H9 (cell line): ENCODE data around the gene SEMA5A. TPM values are rescaled to one million over a fixed set of nuclear protein-coding genes. Genes with fewer than 3 reads are reported as not detected.

Source experiments
- DNase-seq: peaks from one replicate; pipeline ENCODE4 v3.0.0-alpha.2; 2017
- H2AFZ ChIP-seq: one replicate; pipeline ENCODE4 v1.6.1; 2013; ENCODE audit warnings: mild to moderate bottlenecking, low read length, control low read depth, moderate library complexity
- H2AK5ac ChIP-seq: 2 replicates; pipeline ENCODE4 v1.6.1; 2013; ENCODE audit warnings: low read length, control low read depth, mixed read lengths; ENCODE audit not compliant: insufficient read length
- H2BK120ac ChIP-seq: one replicate; pipeline ENCODE4 v1.6.1; 2013; ENCODE audit warnings: low read depth, mild to moderate bottlenecking, low read length, control low read depth, inconsistent platforms; ENCODE audit not compliant: poor library complexity, severe bottlenecking
- H2BK12ac ChIP-seq: 2 replicates; pipeline ENCODE4 v1.6.1; 2013; ENCODE audit warnings: low read length, control low read depth, mixed read lengths, low read depth; ENCODE audit not compliant: insufficient read length
- H2BK15ac ChIP-seq: 2 replicates; pipeline ENCODE4 v1.6.1; 2013; ENCODE audit warnings: low read depth, low read length, control low read depth
- H2BK20ac ChIP-seq: one replicate; pipeline ENCODE4 v1.6.1; 2013; ENCODE audit warnings: low read depth, mild to moderate bottlenecking, low read length, control low read depth, inconsistent platforms; ENCODE audit not compliant: poor library complexity, severe bottlenecking
- H2BK5ac ChIP-seq: 2 replicates; pipeline ENCODE4 v1.6.1; 2013; ENCODE audit warnings: low read length, control low read depth, mixed read lengths; ENCODE audit not compliant: insufficient read length
- H3K14ac ChIP-seq: 2 replicates; pipeline ENCODE4 v1.6.1; 2013; ENCODE audit warnings: low read length, control low read depth; ENCODE audit not compliant: insufficient read depth
- H3K18ac ChIP-seq: 2 replicates; pipeline ENCODE4 v1.6.1; 2013; ENCODE audit warnings: low read depth, mild to moderate bottlenecking, mixed read lengths, low read length, control low read depth; ENCODE audit not compliant: insufficient read length
- H3K23ac ChIP-seq: 2 replicates; pipeline ENCODE4 v1.6.1; 2013; ENCODE audit warnings: low read length, control low read depth, mixed read lengths, low read depth; ENCODE audit not compliant: insufficient read length
- H3K23me2 ChIP-seq: 2 replicates; pipeline ENCODE4 v1.6.1; 2013; ENCODE audit warnings: low read depth, mild to moderate bottlenecking, mixed read lengths, low read length, control low read depth; ENCODE audit not compliant: insufficient read length, poor library complexity, severe bottlenecking
- H3K27ac ChIP-seq: 2 replicates; pipeline ENCODE4 v1.5.1; 2013; ENCODE audit warnings: low read length, control low read depth, mixed read lengths, low read depth; ENCODE audit not compliant: insufficient read length
- H3K27me3 ChIP-seq: 2 replicates; pipeline ENCODE4 v1.6.1; 2013; ENCODE audit warnings: low read length, control low read depth, inconsistent platforms; ENCODE audit not compliant: insufficient read depth
- H3K4ac ChIP-seq: 2 replicates; pipeline ENCODE4 v1.6.1; 2013; ENCODE audit warnings: low read depth, mild to moderate bottlenecking, control low read depth, inconsistent platforms, low read length, moderate library complexity
- H3K4me1 ChIP-seq: 2 replicates; pipeline ENCODE4 v1.6.1; 2013; ENCODE audit warnings: low read length, control low read depth, inconsistent platforms; ENCODE audit not compliant: insufficient read depth
- H3K4me2 ChIP-seq: 2 replicates; pipeline ENCODE4 v1.6.1; 2013; ENCODE audit warnings: low read length, control low read depth, mixed read lengths; ENCODE audit not compliant: insufficient read length, insufficient read depth
- H3K56ac ChIP-seq: 2 replicates; pipeline ENCODE4 v1.6.1; 2013; ENCODE audit warnings: low read depth, mild to moderate bottlenecking, mixed read lengths, low read length, control low read depth; ENCODE audit not compliant: insufficient read length
- H3K79me1 ChIP-seq: 2 replicates; pipeline ENCODE4 v1.6.1; 2013; ENCODE audit warnings: low read depth, mild to moderate bottlenecking, moderate library complexity, low read length, control low read depth, inconsistent platforms; ENCODE audit not compliant: insufficient read depth, poor library complexity, severe bottlenecking
- H3K79me2 ChIP-seq: 2 replicates; pipeline ENCODE4 v1.6.1; 2013; ENCODE audit warnings: low read length, control low read depth, inconsistent platforms; ENCODE audit not compliant: insufficient read depth
- H3K9ac ChIP-seq: 2 replicates; pipeline ENCODE4 v1.6.1; 2013; ENCODE audit warnings: low read length, control low read depth, mixed read lengths; ENCODE audit not compliant: insufficient read length; ENCODE audit errors: extremely low read depth
- H3K9me3 ChIP-seq: one replicate; pipeline ENCODE4 v1.6.1; 2013; ENCODE audit warnings: low read depth, low read length, inconsistent platforms; ENCODE audit not compliant: control insufficient read depth
- H3T11ph ChIP-seq: one replicate; pipeline ENCODE4 v1.6.1; 2013; ENCODE audit warnings: mild to moderate bottlenecking, low read length, control low read depth, inconsistent platforms
- H4K20me1 ChIP-seq: one replicate; pipeline ENCODE4 v1.6.1; 2013; ENCODE audit not compliant: control insufficient read depth, insufficient read length, insufficient read depth
- H4K5ac ChIP-seq: 2 replicates; pipeline ENCODE4 v1.6.1; 2013; ENCODE audit warnings: low read depth, mild to moderate bottlenecking, mixed read lengths, low read length, control low read depth; ENCODE audit not compliant: insufficient read length
- H4K8ac ChIP-seq: replicated peaks from 2 replicates; pipeline ENCODE4 v1.6.1; 2013; ENCODE audit warnings: low read length, control low read depth, mixed read lengths, low read depth; ENCODE audit not compliant: insufficient read length
- H4K91ac ChIP-seq: 2 replicates; pipeline ENCODE4 v1.6.1; 2013; ENCODE audit warnings: low read depth, mild to moderate bottlenecking, moderate library complexity, mixed read lengths, low read length, control low read depth; ENCODE audit not compliant: insufficient read length
- H3K27ac Mint-ChIP-seq, 3 experiments: 2 replicates in 2 of 3; 3 replicates in 1 of 3; pipeline ENCODE4 v1.8.0; 2020 to 2021; ENCODE audit warnings: mixed read lengths in 3 of 3, mild to moderate bottlenecking in 1 of 3, moderate library complexity in 1 of 3
- H3K27me3 Mint-ChIP-seq: 2 replicates; pipeline ENCODE4 v1.8.0; 2021; ENCODE audit warnings: low read depth, mild to moderate bottlenecking, moderate library complexity, mixed read lengths
- H3K36me3 Mint-ChIP-seq, 3 experiments: 2 replicates in 2 of 3; 3 replicates in 1 of 3; pipeline ENCODE4 v1.8.0; 2020 to 2021; ENCODE audit warnings: low read depth in 3 of 3, mixed read lengths in 3 of 3; ENCODE audit not compliant: insufficient read depth in 1 of 3
- H3K4me1 Mint-ChIP-seq, 2 experiments: 2 replicates each; pipeline ENCODE4 v1.8.0; 2020; ENCODE audit warnings: mixed read lengths in 2 of 2
- H3K4me3 Mint-ChIP-seq, 2 experiments: 2 replicates in 1 of 2; 3 replicates in 1 of 2; pipeline ENCODE4 v1.8.0; 2020 to 2021; ENCODE audit warnings: mild to moderate bottlenecking in 2 of 2, mixed read lengths in 2 of 2, moderate library complexity in 1 of 2
- H3K9me3 Mint-ChIP-seq, 2 experiments: 2 replicates in 1 of 2; 3 replicates in 1 of 2; pipeline ENCODE4 v1.8.0; 2020; ENCODE audit warnings: mild to moderate bottlenecking in 2 of 2, mixed read lengths in 2 of 2, moderate library complexity in 1 of 2
- WGBS: extraction: QIAGEN DNeasy Blood & Tissue Kit; methylation state at CpG from one replicate; pipeline ENCODE4 v1.1.7; 2013; ENCODE audit warnings: missing lambda C conversion rate, low lambda C conversion rate, mixed read lengths; ENCODE audit not compliant: insufficient read length; ENCODE audit errors: extremely low coverage; 5-methylcytosine and 5-hydroxymethylcytosine counted together
- total RNA-seq: library from RNA; stranded (reverse); gene quantifications from 2 replicates; pipeline ENCODE4 v1.2.1, GENCODE V29; 2021
- TF ChIP-seq, protein P1 (sequence below): fragments of 200-600 bp; sonication (generic); conservative IDR thresholded peaks from 3 replicates; pipeline ENCODE4 v1.8.0; 2021; ENCODE audit warnings: antibody characterized with exemption, mild to moderate bottlenecking

SEMA5A gene
- total RNA-seq, 1 experiment from 2014 or later: 4.3 TPM

GRCh38 chr5:9589049-9589835 lies 43.4 kb upstream of the SEMA5A start:
- Histone ChIP-seq H2BK20ac (no peak overlapping the region), H3T11ph (no peak overlapping the region), H3K27me3 (no peaks in the 10 kb centered on the region), H3K27ac (no peak overlapping the region), H2AK5ac (no peak overlapping the region), H2AFZ (no peak overlapping the region), H3K4ac (no peak overlapping the region), H3K4me2 (no peak overlapping the region), H3K14ac (no peak overlapping the region), H2BK120ac (no peak overlapping the region), H3K79me1 (no peaks in the 10 kb centered on the region), H2BK12ac (no peak overlapping the region), H3K9me3 (no peaks in the 10 kb centered on the region), H4K20me1 (no peaks in the 10 kb centered on the region), H4K8ac (no peak overlapping the region), H3K9ac (no peak overlapping the region), H3K79me2 (no peaks in the 10 kb centered on the region), H4K91ac (no peak overlapping the region), H2BK5ac (no peak overlapping the region), H3K56ac (no peak overlapping the region), H4K5ac (no peak overlapping the region), H2BK15ac (no peak overlapping the region), H3K18ac (no peak overlapping the region), H3K23me2 (no peaks in the 10 kb centered on the region), H3K4me1 (no peaks in the 10 kb centered on the region), H3K23ac (no peak overlapping the region)
- no peak for DNase-seq
- Mint-ChIP-seq H3K9me3 (no peaks in the 10 kb centered on the region), H3K27me3 (peaks cover 4% of the 10 kb centered on the region; the same call in 1 of the 2 replicates), H3K36me3 (no peaks in the 10 kb centered on the region), H3K27ac (no peak overlapping the region), H3K4me3 (no peak overlapping the region), H3K4me1 (no peaks in the 10 kb centered on the region)
- TF ChIP-seq, protein P1, sequence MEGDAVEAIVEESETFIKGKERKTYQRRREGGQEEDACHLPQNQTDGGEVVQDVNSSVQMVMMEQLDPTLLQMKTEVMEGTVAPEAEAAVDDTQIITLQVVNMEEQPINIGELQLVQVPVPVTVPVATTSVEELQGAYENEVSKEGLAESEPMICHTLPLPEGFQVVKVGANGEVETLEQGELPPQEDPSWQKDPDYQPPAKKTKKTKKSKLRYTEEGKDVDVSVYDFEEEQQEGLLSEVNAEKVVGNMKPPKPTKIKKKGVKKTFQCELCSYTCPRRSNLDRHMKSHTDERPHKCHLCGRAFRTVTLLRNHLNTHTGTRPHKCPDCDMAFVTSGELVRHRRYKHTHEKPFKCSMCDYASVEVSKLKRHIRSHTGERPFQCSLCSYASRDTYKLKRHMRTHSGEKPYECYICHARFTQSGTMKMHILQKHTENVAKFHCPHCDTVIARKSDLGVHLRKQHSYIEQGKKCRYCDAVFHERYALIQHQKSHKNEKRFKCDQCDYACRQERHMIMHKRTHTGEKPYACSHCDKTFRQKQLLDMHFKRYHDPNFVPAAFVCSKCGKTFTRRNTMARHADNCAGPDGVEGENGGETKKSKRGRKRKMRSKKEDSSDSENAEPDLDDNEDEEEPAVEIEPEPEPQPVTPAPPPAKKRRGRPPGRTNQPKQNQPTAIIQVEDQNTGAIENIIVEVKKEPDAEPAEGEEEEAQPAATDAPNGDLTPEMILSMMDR: no peak
- no CpG with 5 or more reads among the region's 7 CpGs for WGBS
